ENCODE data around the gene PRSS58. TPM values are rescaled to one million over a fixed set of nuclear protein-coding genes. Genes with fewer than 3 reads are reported as not detected.

PRSS58 gene, protein sequence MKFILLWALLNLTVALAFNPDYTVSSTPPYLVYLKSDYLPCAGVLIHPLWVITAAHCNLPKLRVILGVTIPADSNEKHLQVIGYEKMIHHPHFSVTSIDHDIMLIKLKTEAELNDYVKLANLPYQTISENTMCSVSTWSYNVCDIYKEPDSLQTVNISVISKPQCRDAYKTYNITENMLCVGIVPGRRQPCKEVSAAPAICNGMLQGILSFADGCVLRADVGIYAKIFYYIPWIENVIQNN
- total RNA-seq = not detected

DNA sequence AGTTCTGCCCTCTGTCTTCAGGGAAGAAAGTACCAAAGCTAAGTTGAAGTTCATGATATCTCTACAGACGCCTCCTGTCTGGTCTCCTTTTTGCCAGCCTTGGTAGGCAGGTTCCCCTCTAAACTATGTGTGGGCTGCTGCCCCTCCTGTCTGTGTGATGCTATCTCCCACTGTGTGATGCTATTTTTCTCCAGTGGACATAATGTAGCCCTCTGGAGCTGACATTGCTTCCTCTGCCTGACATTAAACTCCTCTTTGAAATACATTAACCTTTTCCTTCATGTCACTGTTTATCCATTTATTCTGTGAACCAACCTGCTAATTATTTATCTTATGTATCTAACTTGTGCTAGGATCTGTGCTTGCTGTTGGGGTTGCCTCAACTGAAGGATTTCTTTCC, at the start of gene PRSS58:
PRSS58 (minus strand) TSS at position 101 of the 400 bp plus-strand sequence. CDS start 351 bp downstream, outside the sequence.
- TF ChIP-seq, protein P1, sequence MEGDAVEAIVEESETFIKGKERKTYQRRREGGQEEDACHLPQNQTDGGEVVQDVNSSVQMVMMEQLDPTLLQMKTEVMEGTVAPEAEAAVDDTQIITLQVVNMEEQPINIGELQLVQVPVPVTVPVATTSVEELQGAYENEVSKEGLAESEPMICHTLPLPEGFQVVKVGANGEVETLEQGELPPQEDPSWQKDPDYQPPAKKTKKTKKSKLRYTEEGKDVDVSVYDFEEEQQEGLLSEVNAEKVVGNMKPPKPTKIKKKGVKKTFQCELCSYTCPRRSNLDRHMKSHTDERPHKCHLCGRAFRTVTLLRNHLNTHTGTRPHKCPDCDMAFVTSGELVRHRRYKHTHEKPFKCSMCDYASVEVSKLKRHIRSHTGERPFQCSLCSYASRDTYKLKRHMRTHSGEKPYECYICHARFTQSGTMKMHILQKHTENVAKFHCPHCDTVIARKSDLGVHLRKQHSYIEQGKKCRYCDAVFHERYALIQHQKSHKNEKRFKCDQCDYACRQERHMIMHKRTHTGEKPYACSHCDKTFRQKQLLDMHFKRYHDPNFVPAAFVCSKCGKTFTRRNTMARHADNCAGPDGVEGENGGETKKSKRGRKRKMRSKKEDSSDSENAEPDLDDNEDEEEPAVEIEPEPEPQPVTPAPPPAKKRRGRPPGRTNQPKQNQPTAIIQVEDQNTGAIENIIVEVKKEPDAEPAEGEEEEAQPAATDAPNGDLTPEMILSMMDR (IDR thresholded peaks at IDR 0.05) = no peak
- ATAC-seq (ENCODE audit: low FRiP score) = no peak
- no peak for DNase-seq (ENCODE audit: low spot score)

DNA sequence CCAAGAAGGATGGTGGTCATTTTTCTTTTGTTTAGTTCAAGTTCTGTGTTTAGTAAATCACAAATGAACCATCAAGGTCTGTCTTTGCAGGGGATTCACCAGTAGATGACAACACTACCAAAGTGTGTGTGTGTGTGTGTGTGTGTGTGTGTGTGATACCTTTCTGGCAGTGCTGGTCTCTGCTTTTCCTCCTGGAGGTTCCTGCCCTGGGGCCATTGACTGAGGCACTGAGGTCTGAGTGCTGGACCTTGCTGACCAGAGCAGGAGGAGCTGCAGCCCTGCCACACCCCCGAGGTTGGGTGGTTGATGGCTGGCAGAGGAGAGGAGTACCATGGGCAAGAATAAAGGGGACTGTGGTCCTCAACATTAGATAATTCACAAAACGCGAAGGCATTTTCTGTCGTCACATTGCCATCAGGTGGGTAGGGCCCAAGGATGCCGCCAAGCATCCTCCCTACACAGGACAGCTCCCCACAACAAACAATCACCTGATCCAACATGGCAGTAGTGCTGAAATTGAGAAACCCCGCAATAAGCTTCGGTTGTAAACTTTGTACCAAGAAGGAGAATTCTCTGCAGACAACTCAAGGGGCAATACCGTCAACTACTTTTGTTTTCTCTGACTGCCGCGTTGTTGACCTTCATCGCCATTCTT, 49.5 kb upstream of the PRSS58 start:
- DNase-seq (ENCODE audit: low spot score) (no peak), ATAC-seq (ENCODE audit: low FRiP score) (no peak)
- TF ChIP-seq, protein P1 (IDR thresholded peaks at IDR 0.05) = no peak

DNA sequence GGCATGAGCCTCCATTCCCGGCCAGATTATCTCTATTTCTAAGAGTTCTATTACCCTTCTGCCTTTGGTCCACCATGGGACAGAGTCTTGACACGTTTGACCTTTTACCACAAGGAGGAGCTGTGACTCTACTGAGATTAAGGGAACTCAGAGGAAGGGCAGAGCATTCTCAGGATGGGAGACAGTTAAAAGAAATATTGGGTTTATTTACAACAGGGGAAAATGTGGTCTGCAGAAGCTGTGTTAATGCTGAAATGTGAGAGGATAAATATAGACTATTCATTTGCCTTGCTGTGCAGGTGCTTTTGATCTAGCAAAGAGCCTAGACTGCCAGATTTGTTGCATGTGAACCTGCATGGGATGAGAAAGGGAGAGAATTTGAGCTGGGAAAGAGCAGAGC, 45.8 kb upstream of the PRSS58 start:
- DNase-seq (ENCODE audit: low spot score) (no peak), ATAC-seq (ENCODE audit: low FRiP score) (no peak)
- TF ChIP-seq, protein P1 (IDR thresholded peaks at IDR 0.05) = no peak

DNA sequence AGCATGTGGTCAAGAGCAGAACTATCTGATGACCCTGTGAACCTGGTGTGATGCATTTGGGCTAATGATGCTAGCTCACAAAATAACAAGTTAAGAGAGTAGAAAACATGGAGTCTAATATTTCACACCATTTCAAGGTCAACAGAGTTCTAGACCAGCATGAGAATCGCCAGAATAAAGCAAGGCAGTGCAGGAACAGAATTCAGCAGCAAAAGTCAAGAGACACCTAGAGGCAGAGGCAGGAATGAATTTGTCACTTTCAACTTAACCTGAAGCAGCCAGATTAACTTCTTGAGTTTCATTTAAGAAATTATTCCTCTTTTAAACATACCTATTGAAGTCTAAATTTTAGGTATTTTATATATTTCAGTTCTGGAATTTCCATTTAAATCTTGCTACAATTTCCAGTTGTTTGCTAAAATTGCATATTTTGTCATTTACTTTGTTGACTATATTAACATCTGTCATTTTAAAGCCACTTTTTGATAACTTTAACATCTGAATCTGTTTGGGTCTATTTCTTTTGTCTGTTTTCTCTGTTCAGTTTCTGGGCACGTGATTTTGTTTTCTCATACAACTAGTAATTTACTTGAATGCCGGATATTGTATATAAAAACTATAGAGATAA, 44.2 kb upstream of the PRSS58 start:
- ATAC-seq (ENCODE audit: low FRiP score) = no peak
- DNase-seq (ENCODE audit: low spot score) = no peak
- TF ChIP-seq, protein P1 (IDR thresholded peaks at IDR 0.05) = no peak

DNA sequence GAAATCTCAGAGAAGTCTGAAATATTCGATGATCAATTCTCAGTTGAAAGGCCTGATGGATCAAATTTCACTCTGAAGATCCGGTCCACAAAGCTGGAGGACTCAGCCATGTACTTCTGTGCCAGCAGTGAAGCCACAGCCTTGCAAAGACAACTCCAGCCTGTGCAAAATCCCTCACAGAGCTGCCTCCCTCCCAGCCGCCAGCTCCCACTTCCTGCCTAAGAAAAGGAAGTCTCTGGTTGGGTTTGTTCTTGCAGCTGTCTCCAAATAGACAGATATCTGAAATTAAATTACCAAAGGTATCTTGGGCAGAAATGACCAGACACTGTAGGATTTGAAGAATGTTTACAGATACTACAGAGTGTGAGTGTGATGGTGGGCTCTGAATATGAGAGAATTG, 43.4 kb upstream of the PRSS58 start:
- no peak for DNase-seq (ENCODE audit: low spot score)
- no peak for ATAC-seq (ENCODE audit: low FRiP score)
- TF ChIP-seq, protein P1 (IDR thresholded peaks at IDR 0.05) = no peak

DNA sequence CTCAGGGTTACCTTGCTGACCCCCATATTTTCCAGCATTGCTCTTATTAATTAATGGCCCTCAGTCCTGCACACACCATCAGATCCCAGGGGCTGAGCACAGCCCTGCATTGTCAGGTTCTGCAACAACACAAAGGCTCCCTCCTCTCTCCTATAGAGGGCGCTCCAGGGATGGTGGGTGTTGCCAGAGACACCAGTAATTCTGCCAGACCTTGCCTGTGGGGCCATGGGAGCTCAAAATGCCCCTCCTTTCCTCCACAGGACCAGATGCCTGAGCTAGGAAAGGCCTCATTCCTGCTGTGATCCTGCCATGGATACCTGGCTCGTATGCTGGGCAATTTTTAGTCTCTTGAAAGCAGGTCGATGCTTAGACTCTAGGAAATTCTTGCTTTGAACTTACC, 42.8 kb upstream of the PRSS58 start:
- DNase-seq (ENCODE audit: low spot score) = no peak

More for the DNA sequence above, 42.8 kb upstream of the PRSS58 start:
- ATAC-seq (ENCODE audit: low FRiP score) = no peak
- TF ChIP-seq, protein P1 (IDR thresholded peaks at IDR 0.05) = no peak
